Upper lobe of right lung (tissue), 1 donor: ENCODE data around the gene S100A10. TPM values are rescaled to one million over a fixed set of nuclear protein-coding genes. Genes with fewer than 3 reads are reported as not detected.

Source experiments
- ATAC-seq: fragments of 200-7000 bp; cut with Tn5 transposase; one replicate; pipeline ENCODE4 v1.9.1; 2020; ENCODE audit warnings: mild to moderate bottlenecking, moderate library complexity
- DNase-seq: peaks from one replicate; pipeline ENCODE4 v3.0.0-alpha.2; 2020
- H3K27ac ChIP-seq: fragments of 200-600 bp; one replicate; pipeline ENCODE4 v1.8.0; 2022
- H3K27me3 ChIP-seq: fragments of 200-600 bp; one replicate; pipeline ENCODE4 v1.8.0; 2022; ENCODE audit warnings: mild to moderate bottlenecking
- H3K36me3 ChIP-seq: fragments of 200-600 bp; one replicate; pipeline ENCODE4 v1.8.0; 2022
- H3K4me1 ChIP-seq: fragments of 200-600 bp; one replicate; pipeline ENCODE4 v1.8.0; 2022
- H3K4me3 ChIP-seq: fragments of 200-600 bp; one replicate; pipeline ENCODE4 v1.8.0; 2022; ENCODE audit warnings: mild to moderate bottlenecking
- H3K9me3 ChIP-seq: fragments of 200-600 bp; one replicate; pipeline ENCODE4 v1.8.0; 2022
- CTCF ChIP-seq: fragments of 200-600 bp; IDR thresholded peaks from one replicate; pipeline ENCODE4 v1.8.0; 2022; ENCODE audit warnings: antibody characterized with exemption
- intact Hi-C: fragments of 100-400 bp; cut with DNase I; formaldehyde crosslinking; loops from one replicate; pipeline ENCODE4 v1.11.0; 2022
- total RNA-seq: library from RNA; stranded (reverse); fragmentation: NEBNext Ultra II Directional; extraction: Animal tissue kit (Norgen Biotek cat#: 25700); gene quantifications from one replicate; pipeline ENCODE4 v1.2.1, GENCODE V29; 2021
- donor health status: DM: no; HTN: yes; CAD: no; lungs with severe emphysema.

The S100A10 gene
- total RNA-seq, 1 donor from 2014 or later = 643 TPM

- H3K36me3 ChIP-seq = peaks cover 31% of the 10 kb centered on the region
- H3K27me3 ChIP-seq = no peaks in the 10 kb centered on the region
- H3K4me1 ChIP-seq = peaks cover 46% of the 10 kb centered on the region
- H3K27ac ChIP-seq = peak within 1 kb of the TSS; percentile 95
- no peaks in the 10 kb centered on the region for H3K9me3 ChIP-seq
- DNase-seq (peak; percentile 98), ATAC-seq (peak; percentile 94)
- intact Hi-C loops = no loop called here
- H3K4me3 ChIP-seq = peak within 1 kb of the TSS; percentile 88
- no peak for TF ChIP-seq CTCF
Observed at GRCh38 chr1:152036267-152037216, 42.9 kb upstream of the S100A10 start, which contains the start of gene S100A11. Gene S100A11 (minus strand): TSS chr1:152037004. CDS start chr1:152036915, 89 bp downstream.

- Histone ChIP-seq H3K4me3 (peak overlapping the region; percentile 88), H3K27ac (peak overlapping the region; percentile 95), H3K4me1 (peaks cover 46% of the 10 kb centered on the region), H3K36me3 (peaks cover 35% of the 10 kb centered on the region), H3K27me3 (no peaks in the 10 kb centered on the region), H3K9me3 (no peaks in the 10 kb centered on the region)
- DNase-seq (no peak), ATAC-seq (no peak)
- intact Hi-C loops = no loop called here
- no peak for TF ChIP-seq CTCF
Observed at GRCh38 chr1:152035539-152036266, 42.0 kb upstream of the S100A10 start.

- ATAC-seq = peak; percentile 54
- peak; percentile 76 for TF ChIP-seq CTCF
- intact Hi-C loops = no loop called here
- no peaks in the 10 kb centered on the region for H3K9me3 ChIP-seq
- peak overlapping the region; percentile 88 for H3K4me3 ChIP-seq
- H3K27me3 ChIP-seq = no peaks in the 10 kb centered on the region
- peak overlapping the region; percentile 95 for H3K27ac ChIP-seq
- peaks cover 35% of the 10 kb centered on the region for H3K36me3 ChIP-seq
- peaks cover 46% of the 10 kb centered on the region for H3K4me1 ChIP-seq
- DNase-seq = no peak
Observed at GRCh38 chr1:152034654-152035538, 41.2 kb upstream of the S100A10 start.

GRCh38 chr1:152034324-152034653 lies 40.6 kb upstream of the S100A10 start:
- peak overlapping the region; percentile 95 for H3K27ac ChIP-seq
- peaks cover 35% of the 10 kb centered on the region for H3K36me3 ChIP-seq
- H3K4me1 ChIP-seq = peaks cover 46% of the 10 kb centered on the region
- H3K4me3 ChIP-seq = peak overlapping the region; percentile 88
- H3K27me3 ChIP-seq = no peaks in the 10 kb centered on the region
- no peak for TF ChIP-seq CTCF
- peak; percentile 43 for ATAC-seq
- intact Hi-C loops = no loop called here
- H3K9me3 ChIP-seq = no peaks in the 10 kb centered on the region
- DNase-seq = no peak

- no peak for DNase-seq
- H3K36me3 ChIP-seq = peaks cover 32% of the 10 kb centered on the region
- no peak for TF ChIP-seq CTCF
Observed at GRCh38 chr1:152029929-152030211, 36.2 kb upstream of the S100A10 start.

More at GRCh38 chr1:152029929-152030211, 36.2 kb upstream of the S100A10 start:
- Histone ChIP-seq H3K4me1 (peaks cover 21% of the 10 kb centered on the region), H3K27me3 (no peaks in the 10 kb centered on the region), H3K9me3 (no peaks in the 10 kb centered on the region), H3K27ac (no peak overlapping the region), H3K4me3 (no peak overlapping the region)
- intact Hi-C loops = no loop called here
- no peak for ATAC-seq
